NCI-H2196 (cell line): ENCODE results near the gene RALGAPA2.
A peak's percentile ranks its signal among the peaks of the same experiment; 100 is the strongest.

Source experiments
- DNase-seq: peaks from one replicate; lab custom pipeline; 2025; ENCODE audit not compliant: unreplicated experiment; lab: John Stamatoyannopoulos, UW

Gene RALGAPA2

GRCh38 chr20:20503777-20504530 is 208.5 kb downstream of the RALGAPA2 start:
- no peak for DNase-seq

- no peak for DNase-seq
Observed at GRCh38 chr20:20501128-20501527, 211.3 kb downstream of the RALGAPA2 start.

- DNase-seq: no peak
Observed at GRCh38 chr20:20500312-20500711, 212.1 kb downstream of the RALGAPA2 start.

- DNase-seq: no peak
Observed at GRCh38 chr20:20499439-20499838, 213.0 kb downstream of the RALGAPA2 start.

GRCh38 chr20:20498076-20498861 is 214.2 kb downstream of the RALGAPA2 start:
- peak; percentile 37 for DNase-seq

- DNase-seq: no peak
Observed at GRCh38 chr20:20497242-20497978, 215.0 kb downstream of the RALGAPA2 start.

- DNase-seq: no peak
Observed at GRCh38 chr20:20495729-20496503, 216.5 kb downstream of the RALGAPA2 start.

GRCh38 chr20:20493701-20494100 is 218.7 kb downstream of the RALGAPA2 start:
- no peak for DNase-seq

GRCh38 chr20:20492521-20493332 is 219.7 kb downstream of the RALGAPA2 start:
- peak; percentile 67 for DNase-seq

- no peak for DNase-seq
Observed at GRCh38 chr20:20491784-20492264, 220.6 kb downstream of the RALGAPA2 start.

- no peak for DNase-seq
Observed at GRCh38 chr20:20491110-20491783, 221.2 kb downstream of the RALGAPA2 start.

- no peak for DNase-seq
Observed at GRCh38 chr20:20490673-20491072, 221.8 kb downstream of the RALGAPA2 start.

- no peak for DNase-seq
Observed at GRCh38 chr20:20489648-20490341, 222.6 kb downstream of the RALGAPA2 start.

- DNase-seq: no peak
Observed at GRCh38 chr20:20489054-20489453, 223.4 kb downstream of the RALGAPA2 start.

GRCh38 chr20:20488388-20488787 is 224.1 kb downstream of the RALGAPA2 start:
- no peak for DNase-seq

- no peak for DNase-seq
Observed at GRCh38 chr20:20487811-20488210, 224.6 kb downstream of the RALGAPA2 start.

GRCh38 chr20:20483328-20483727 is 229.1 kb downstream of the RALGAPA2 start:
- no peak for DNase-seq

GRCh38 chr20:20482453-20482852 is 230.0 kb downstream of the RALGAPA2 start:
- no peak for DNase-seq

GRCh38 chr20:20480689-20481088 is 231.8 kb downstream of the RALGAPA2 start:
- DNase-seq: no peak
